Gastrocnemius medialis (tissue), 4 donors: ENCODE results near the gene ZBTB20. TPM values are rescaled to one million over a fixed set of nuclear protein-coding genes. Genes with fewer than 3 reads are reported as not detected.

Experiments used
- ATAC-seq, 2 donors: fragments of 150-250 bp; one replicate each; pipeline ENCODE4 v1.9.1; 2016
- DNase-seq, 2 donors: peaks; one replicate each; pipeline ENCODE4 v3.0.0-alpha.2; 2019
- H3K27ac ChIP-seq, 4 donors: fragments of 200-600 bp; sonication (generic); 1 replicate in 1 of 4; 2 replicates in 3 of 4; pipeline ENCODE4 v1.5.1; 2016 to 2018; ENCODE audit warnings: mild to moderate bottlenecking in 2 of 4, moderate library complexity in 1 of 4
- H3K27me3 ChIP-seq, 3 donors: fragments of 200-600 bp; sonication (generic) in 2 of 3; 1 replicate in 1 of 3; 2 replicates in 2 of 3; pipeline versions ENCODE4 v1.5.1 to v1.6.0; 2016 to 2019; ENCODE audit warnings: mild to moderate bottlenecking in 1 of 3, moderate library complexity in 1 of 3
- H3K36me3 ChIP-seq, 2 donors: fragments of 200-600 bp; sonication (generic) in 1 of 2; one replicate each; pipeline ENCODE4 v1.5.1; 2017 to 2018
- H3K4me1 ChIP-seq, 2 donors: fragments of 200-600 bp; sonication (generic) in 1 of 2; one replicate each; pipeline ENCODE4 v1.5.1; 2016 to 2017; ENCODE audit warnings: mild to moderate bottlenecking in 2 of 2
- H3K4me3 ChIP-seq, 4 donors: fragments of 200-600 bp; sonication (generic) in 3 of 4; 1 replicate in 1 of 4; 2 replicates in 3 of 4; pipeline ENCODE4 v1.5.1; 2016 to 2019; ENCODE audit warnings: mild to moderate bottlenecking in 2 of 4
- H3K9me3 ChIP-seq, 3 donors: fragments of 200-600 bp; sonication (generic) in 2 of 3; 1 replicate in 1 of 3; 2 replicates in 2 of 3; pipeline ENCODE4 v1.5.1; 2016 to 2019
- CTCF ChIP-seq, 5 experiments: fragments of 450-650 bp in 3 of 5; fragments of 200-600 bp in 2 of 5; sonication (generic) in 2 of 5; IDR thresholded peaks in 4 of 5; conservative IDR thresholded peaks in 1 of 5; 1 replicate in 4 of 5; 2 replicates in 1 of 5; pipeline ENCODE4 v1.5.1; 2016 to 2019; ENCODE audit warnings: antibody characterized with exemption in 5 of 5, mild to moderate bottlenecking in 3 of 5, moderate library complexity in 3 of 5
- POLR2A ChIP-seq, 2 donors: fragments of 450-650 bp; IDR thresholded peaks; one replicate each; pipeline ENCODE4 v1.6.1; 2017; ENCODE audit warnings: antibody characterized with exemption in 2 of 2, mild to moderate bottlenecking in 2 of 2, moderate library complexity in 2 of 2
- in situ Hi-C, 4 donors: fragments of 200-750 bp; cut with MboI; loops; one replicate each; pipeline versions ENCODE4 v1.15.0 to v1.8.0; 2017; ENCODE audit warnings: low sequenced_read_pairs in 4 of 4
- intact Hi-C: fragments of 100-400 bp; cut with DNase I; formaldehyde crosslinking; loops from one replicate; pipeline ENCODE4 v1.15.1; 2023; ENCODE audit warnings: low total_unique reads
- total RNA-seq, 4 donors: library from RNA; depleted of rRNA; stranded (reverse); fragments of >200 nt; gene quantifications; one replicate each; pipeline versions ENCODE4 v1.1.0 to v1.2.3, GENCODE V29; 2016

ZBTB20 gene
- total RNA-seq, 4 donors from 2014 or later: 47.6 to 86.5 (median 69.0) TPM

DNA sequence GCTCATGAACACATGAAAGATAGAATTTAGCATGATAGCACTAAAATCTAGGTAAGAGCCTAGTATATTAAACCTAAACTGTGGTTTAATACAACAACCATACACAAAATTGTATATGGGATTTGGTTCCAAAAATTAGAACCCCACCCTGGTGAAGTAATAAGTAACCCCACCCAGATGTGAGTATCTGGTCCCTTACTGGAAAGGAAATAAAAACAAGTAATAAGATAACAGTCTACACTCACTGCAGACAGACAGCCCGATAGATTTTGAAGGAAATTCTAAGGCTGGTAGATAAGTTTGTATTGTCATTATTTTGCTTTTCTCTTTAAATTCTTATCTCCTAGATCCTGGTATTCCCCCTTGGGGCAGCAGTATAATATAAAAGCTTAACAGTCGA lies 184.9 kb downstream of the ZBTB20 start:
- Histone ChIP-seq H3K4me3 (no peak overlapping the region), H3K36me3 (no peaks in the 10 kb centered on the region), H3K9me3 (no peaks in the 10 kb centered on the region), H3K4me1 (no peaks in the 10 kb centered on the region), H3K27ac (no peak overlapping the region), H3K27me3 (no peaks in the 10 kb centered on the region)
- no peak for TF ChIP-seq POLR2A (IDR thresholded peaks at IDR 0.05)
- ATAC-seq (no peak), DNase-seq (no peak)
- intact Hi-C loops (no loop called here), in situ Hi-C loops (no loop called here)

GRCh38 chr3:114958930-114959329 lies 188.2 kb downstream of the ZBTB20 start:
- no peak for ATAC-seq
- H3K27ac ChIP-seq: no peak overlapping the region
- no peak for DNase-seq
- no peaks in the 10 kb centered on the region for H3K27me3 ChIP-seq
- H3K4me3 ChIP-seq: no peak overlapping the region
- peaks cover 0 to 3% of the 10 kb centered on the region in 2 donors for H3K36me3 ChIP-seq
- in situ Hi-C loops (no loop called here), intact Hi-C loops (no loop called here)
- TF ChIP-seq CTCF (IDR thresholded peaks at IDR 0.05 in 4 of 5, conservative IDR thresholded peaks at IDR 0.05 in 1 of 5): no peak
- TF ChIP-seq POLR2A (IDR thresholded peaks at IDR 0.05): no peak
- H3K4me1 ChIP-seq: no peaks in the 10 kb centered on the region
- H3K9me3 ChIP-seq: peaks cover 0 to 6% (median 0%) of the 10 kb centered on the region in 3 donors

DNA sequence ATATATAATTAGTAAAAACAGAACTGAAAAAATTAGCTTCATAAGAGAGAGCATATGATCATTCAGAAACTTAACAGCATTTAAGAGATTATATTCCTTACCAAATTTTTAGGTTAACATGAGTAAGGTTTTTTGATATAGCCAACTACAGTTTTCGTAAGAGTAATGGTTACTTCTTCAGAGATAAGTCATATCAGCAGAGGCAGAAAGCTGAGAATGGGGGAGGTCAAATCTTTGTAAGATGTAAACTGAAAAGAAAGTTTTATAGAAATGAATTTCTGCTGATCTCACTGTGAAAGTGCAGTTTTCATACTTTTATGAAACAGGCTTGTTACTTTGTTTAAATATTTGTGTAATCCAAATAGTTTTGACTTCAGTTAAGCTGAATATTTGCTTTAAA lies 193.3 kb downstream of the ZBTB20 start:
- peaks cover 0 to 22% (median 0%) of the 10 kb centered on the region in 3 donors for H3K9me3 ChIP-seq
- H3K4me1 ChIP-seq: no peaks in the 10 kb centered on the region
- in situ Hi-C loops (no loop called here), intact Hi-C loops (no loop called here)
- TF ChIP-seq CTCF (IDR thresholded peaks at IDR 0.05 in 4 of 5, conservative IDR thresholded peaks at IDR 0.05 in 1 of 5) (no peak), POLR2A (IDR thresholded peaks at IDR 0.05) (no peak)
- H3K27ac ChIP-seq: no peak overlapping the region
- H3K4me3 ChIP-seq: no peak overlapping the region
- no peaks in the 10 kb centered on the region for H3K27me3 ChIP-seq
- DNase-seq (no peak), ATAC-seq (no peak)
- H3K36me3 ChIP-seq: peaks cover 0 to 19% of the 10 kb centered on the region in 2 donors

- no peak for DNase-seq
- Histone ChIP-seq H3K36me3 (peaks cover 0 to 19% of the 10 kb centered on the region in 2 donors), H3K4me3 (no peak overlapping the region), H3K27me3 (no peaks in the 10 kb centered on the region), H3K27ac (no peak overlapping the region), H3K4me1 (no peaks in the 10 kb centered on the region), H3K9me3 (peaks cover 0 to 22% (median 0%) of the 10 kb centered on the region in 3 donors)
- ATAC-seq: no peak
- in situ Hi-C loops (no loop called here), intact Hi-C loops (no loop called here)
- TF ChIP-seq CTCF (IDR thresholded peaks at IDR 0.05 in 4 of 5, conservative IDR thresholded peaks at IDR 0.05 in 1 of 5) (no peak), POLR2A (IDR thresholded peaks at IDR 0.05) (no peak)
Measured at GRCh38 chr3:114953215-114953799, 193.8 kb downstream of the ZBTB20 start.

- ATAC-seq (no peak), DNase-seq (no peak)
- intact Hi-C loops: no loop called here
- H3K4me3 ChIP-seq: no peak overlapping the region
- no peak for TF ChIP-seq CTCF (IDR thresholded peaks at IDR 0.05 in 4 of 5, conservative IDR thresholded peaks at IDR 0.05 in 1 of 5)
- TF ChIP-seq POLR2A (IDR thresholded peaks at IDR 0.05): no peak
- H3K27ac ChIP-seq: no peak overlapping the region
- no peaks in the 10 kb centered on the region for H3K9me3 ChIP-seq
- peaks cover 10 to 14% of the 10 kb centered on the region in 2 donors for H3K4me1 ChIP-seq
- H3K27me3 ChIP-seq: no peaks in the 10 kb centered on the region
- no peaks in the 10 kb centered on the region for H3K36me3 ChIP-seq
- in situ Hi-C loops: no loop called here
Measured at GRCh38 chr3:114942773-114943172, 204.3 kb downstream of the ZBTB20 start.
